ENCODE results near the gene DGCR2.
A peak's percentile ranks its signal among the peaks of the same experiment; 100 is the strongest.
"Not testable (repeated sequence)": the region's sequence is repeated elsewhere in the genome, so short reads cannot be mapped to it uniquely, and the experiment has no call there.

The DGCR2 gene

GRCh38 chr22:19107730-19108074 lies 14.5 kb downstream of the DGCR2 start:
- no peak for DNase-seq

GRCh38 chr22:19106886-19107729 lies 15.1 kb downstream of the DGCR2 start:
- no peak for DNase-seq

GRCh38 chr22:19105867-19106802 lies 16.1 kb downstream of the DGCR2 start:
- no peak for DNase-seq

- DNase-seq, result no peak
Measured at GRCh38 chr22:19105456-19105855, 16.8 kb downstream of the DGCR2 start.

- DNase-seq, result peak; percentile 15
Measured at GRCh38 chr22:19103880-19104821, 18.1 kb downstream of the DGCR2 start.

- DNase-seq, result no peak
Measured at GRCh38 chr22:19098157-19098556, 24.1 kb downstream of the DGCR2 start.

GRCh38 chr22:19097518-19097917 lies 24.7 kb downstream of the DGCR2 start:
- no peak for DNase-seq

GRCh38 chr22:19096555-19096954 lies 25.7 kb downstream of the DGCR2 start:
- no peak for DNase-seq

GRCh38 chr22:19094393-19094997 lies 27.7 kb downstream of the DGCR2 start:
- DNase-seq, result no peak

GRCh38 chr22:19092725-19093124 lies 29.5 kb downstream of the DGCR2 start:
- no peak for DNase-seq

GRCh38 chr22:19090586-19091127 lies 31.6 kb downstream of the DGCR2 start:
- no peak for DNase-seq

- DNase-seq, result no peak
Measured at GRCh38 chr22:19090183-19090582, 32.0 kb downstream of the DGCR2 start.

- no peak for DNase-seq
Measured at GRCh38 chr22:19088866-19089595, 33.2 kb downstream of the DGCR2 start.

GRCh38 chr22:19086896-19087295 lies 35.3 kb downstream of the DGCR2 start:
- DNase-seq, result peak; percentile 42

- DNase-seq, result no peak
Measured at GRCh38 chr22:19086417-19086816, 35.8 kb downstream of the DGCR2 start.

GRCh38 chr22:19085233-19085718 lies 36.9 kb downstream of the DGCR2 start:
- peak; percentile 14 for DNase-seq

- not testable (repeated sequence) for DNase-seq
Measured at GRCh38 chr22:19084586-19084985, 37.6 kb downstream of the DGCR2 start.

GRCh38 chr22:19084126-19084525 lies 38.1 kb downstream of the DGCR2 start:
- not testable (repeated sequence) for DNase-seq

- no peak for DNase-seq
Measured at GRCh38 chr22:19082793-19083192, 39.4 kb downstream of the DGCR2 start.

- DNase-seq, result no peak
Measured at GRCh38 chr22:19082101-19082500, 40.1 kb downstream of the DGCR2 start.

GRCh38 chr22:19081351-19081750 lies 40.9 kb downstream of the DGCR2 start:
- peak; percentile 4 for DNase-seq

All from fibroblast of skin of back (primary cell).